Activated CD4-positive, alpha-beta T cell treated with anti-CD3 and anti-CD28 coated beads, Interleukin-2, Interleukin-6, amounts not matched to agents 100 ng/mL and 50 ng/mL, durations not matched to agents 16 hours and 8 hours (primary cell): Measurements from ENCODE around the gene KIAA1671.
"Not testable (repeated sequence)": the region's sequence is repeated elsewhere in the genome, so short reads cannot be mapped to it uniquely, and the experiment has no call there.

ENCODE experiments used
- DNase-seq: peaks from one replicate; pipeline ENCODE4 v3.0.0-alpha.2; 2020

The KIAA1671 gene

DNA sequence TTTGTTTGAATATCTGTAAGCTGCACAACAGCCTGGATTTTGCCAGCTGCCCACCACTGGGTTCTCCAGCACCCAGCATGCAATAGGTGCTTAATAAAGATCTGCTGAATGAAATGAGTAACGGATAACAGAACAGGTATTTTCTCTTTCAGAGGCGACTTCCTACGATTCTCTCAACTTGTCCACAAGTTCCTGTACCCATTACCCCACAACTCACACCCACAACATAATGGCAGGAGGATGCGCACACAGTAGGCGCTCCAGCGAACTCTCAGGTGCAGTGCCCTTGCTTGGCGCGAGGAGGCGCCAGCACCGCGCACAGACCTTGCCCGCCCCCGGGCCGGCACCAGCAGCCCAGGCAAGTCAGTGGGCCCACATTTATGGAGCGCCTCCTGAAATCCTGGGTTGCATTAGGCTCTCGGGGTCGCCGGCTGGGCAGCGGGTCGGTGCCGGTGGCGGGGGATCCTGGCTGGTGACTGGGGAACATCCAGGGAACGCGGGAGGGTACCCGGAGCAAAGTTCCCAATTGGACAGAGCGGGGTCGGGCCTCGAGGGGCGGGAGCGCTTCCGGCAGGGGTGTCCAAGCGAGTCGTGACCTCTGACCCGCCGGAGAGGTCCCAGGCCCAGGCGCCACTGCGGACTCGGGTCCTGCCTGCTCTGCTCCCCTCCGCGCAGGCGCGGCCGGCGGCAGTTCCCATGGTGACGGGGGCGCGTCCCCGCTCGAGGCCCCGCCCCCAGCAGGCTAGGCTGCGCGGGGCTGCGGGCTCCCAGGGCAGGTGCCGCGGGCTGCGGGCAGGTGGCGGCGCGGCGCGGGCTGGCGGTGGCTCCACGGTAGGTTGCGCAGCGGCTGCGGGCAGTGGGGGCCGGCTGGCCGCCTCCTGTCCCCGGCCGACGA is at the start of gene KIAA1671:
Gene KIAA1671, plus strand, starts transcription at position 775 of the 895 bp plus-strand sequence. CDS start 75,284 bp downstream, outside the sequence.
- peak; percentile 93 for DNase-seq

GRCh38 chr22:24905909-24906308 is 46.6 kb upstream of the KIAA1671 start:
- no peak for DNase-seq

DNA sequence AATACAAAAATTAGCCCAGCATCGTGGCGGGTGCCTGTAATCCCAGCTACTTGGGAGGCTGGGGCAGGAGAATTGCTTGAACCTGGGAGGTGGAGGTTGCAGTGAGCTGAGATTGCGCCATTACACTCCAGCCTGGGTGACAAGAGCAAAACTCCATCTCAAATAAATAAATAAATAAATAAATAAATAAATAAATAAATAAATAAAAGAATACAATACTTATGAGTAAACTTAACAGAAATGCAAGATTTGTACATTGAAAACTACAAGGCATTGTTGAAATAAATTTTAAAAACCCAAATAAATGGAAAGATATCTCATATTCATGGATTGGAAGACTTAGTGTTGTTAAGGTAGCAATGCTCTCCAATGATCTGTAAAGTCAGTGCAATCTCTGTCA is 45.4 kb upstream of the KIAA1671 start:
- DNase-seq: not testable (repeated sequence)

DNA sequence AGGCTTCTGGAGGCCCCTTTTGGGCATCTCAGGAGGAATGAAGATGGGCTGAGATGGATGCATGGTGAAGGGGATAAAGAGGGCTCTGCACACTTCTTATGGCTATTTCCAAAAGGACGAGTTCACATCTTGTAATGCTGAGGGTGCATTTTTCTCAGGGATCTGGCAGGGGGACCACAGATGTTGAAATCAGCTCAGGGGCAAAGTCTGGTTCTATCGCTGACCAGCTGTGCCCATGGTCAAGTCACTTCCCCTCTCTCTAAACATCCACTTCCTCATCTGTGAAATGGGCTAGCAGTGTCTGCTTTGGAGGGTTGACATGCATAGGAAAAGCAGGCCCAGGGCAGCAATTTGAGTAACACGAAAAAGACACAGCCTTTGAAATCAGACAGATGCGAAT is 32.5 kb upstream of the KIAA1671 start:
- DNase-seq: no peak

DNA sequence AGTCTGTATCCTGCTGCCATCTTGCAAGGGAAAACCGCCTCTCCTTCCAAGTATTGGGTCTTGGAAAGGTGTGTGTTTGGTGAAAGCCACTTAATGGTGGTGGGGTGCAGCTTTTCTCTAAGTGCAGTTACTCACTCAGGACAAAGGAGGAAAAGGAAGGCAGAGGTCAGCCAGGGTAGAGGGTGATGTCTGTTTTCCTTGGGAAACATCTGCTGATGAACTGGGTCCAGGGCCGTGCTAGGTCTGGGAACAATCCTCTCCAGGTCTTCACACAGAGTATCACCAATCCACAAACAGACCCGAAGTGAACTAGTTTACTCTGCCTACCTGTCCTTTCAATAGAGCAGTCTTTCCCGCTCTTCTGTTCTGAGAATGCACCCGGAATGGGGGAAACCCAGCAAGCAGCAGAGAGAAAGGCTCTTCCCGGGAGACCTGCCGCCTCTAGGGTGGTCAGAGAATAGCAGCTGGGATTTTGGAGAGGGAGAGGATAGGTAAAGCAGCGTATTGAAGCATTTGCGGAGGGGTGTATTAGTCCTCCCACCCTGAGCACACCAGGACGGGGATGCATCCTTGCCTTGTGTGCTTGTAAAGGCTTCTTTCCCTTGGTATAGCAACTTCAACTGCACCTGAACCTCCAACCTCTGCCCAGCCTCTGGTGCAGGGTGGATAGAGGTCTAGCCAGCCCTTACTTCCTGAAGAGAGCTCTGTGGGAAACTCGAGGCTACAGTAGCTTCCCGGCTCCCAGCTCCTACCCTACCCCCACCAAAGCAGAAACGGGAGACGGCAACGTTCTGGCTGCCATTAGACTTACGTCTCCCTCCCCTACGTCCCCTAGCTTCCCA is 26.7 kb upstream of the KIAA1671 start:
- DNase-seq: no peak

DNA sequence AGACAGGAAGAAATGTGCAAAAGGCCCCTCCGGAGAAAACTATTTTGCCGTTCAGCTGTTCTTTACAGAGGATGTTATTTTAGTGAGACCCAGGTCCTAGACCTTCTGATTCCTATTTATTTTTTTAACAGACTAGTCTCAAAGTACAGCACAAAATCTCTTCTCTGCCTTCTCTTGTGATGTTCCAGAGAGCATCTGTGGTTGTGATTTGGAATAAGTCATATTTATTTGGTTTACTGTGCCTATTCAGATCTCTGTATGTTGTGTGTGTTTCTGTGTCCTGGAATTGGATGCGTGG is 26.1 kb upstream of the KIAA1671 start:
- no peak for DNase-seq

GRCh38 chr22:24926849-24927579 is 25.5 kb upstream of the KIAA1671 start:
- no peak for DNase-seq

- no peak for DNase-seq
These were observed 24.2 kb upstream of the KIAA1671 start for GRCh38 chr22:24928322-24928721.

DNA sequence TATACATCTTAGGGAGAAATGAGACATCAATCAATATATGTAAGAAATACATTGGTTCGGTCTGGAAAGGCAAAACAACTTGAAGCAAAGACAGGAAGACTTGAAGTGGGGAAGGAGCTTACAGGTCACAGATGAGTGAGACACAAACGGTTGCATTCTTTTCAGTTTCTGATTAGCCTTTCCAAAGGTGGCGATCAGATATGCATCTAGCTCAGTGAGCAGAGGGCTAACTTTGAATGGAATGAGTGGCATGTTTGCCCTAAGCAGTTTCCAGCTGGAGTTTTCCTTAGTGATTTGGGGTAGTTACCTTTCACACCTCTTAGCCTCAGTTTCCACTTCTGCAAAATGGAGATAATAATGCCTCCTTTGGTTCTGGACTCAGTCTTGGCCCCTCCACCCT is 21.8 kb upstream of the KIAA1671 start:
- no peak for DNase-seq

DNA sequence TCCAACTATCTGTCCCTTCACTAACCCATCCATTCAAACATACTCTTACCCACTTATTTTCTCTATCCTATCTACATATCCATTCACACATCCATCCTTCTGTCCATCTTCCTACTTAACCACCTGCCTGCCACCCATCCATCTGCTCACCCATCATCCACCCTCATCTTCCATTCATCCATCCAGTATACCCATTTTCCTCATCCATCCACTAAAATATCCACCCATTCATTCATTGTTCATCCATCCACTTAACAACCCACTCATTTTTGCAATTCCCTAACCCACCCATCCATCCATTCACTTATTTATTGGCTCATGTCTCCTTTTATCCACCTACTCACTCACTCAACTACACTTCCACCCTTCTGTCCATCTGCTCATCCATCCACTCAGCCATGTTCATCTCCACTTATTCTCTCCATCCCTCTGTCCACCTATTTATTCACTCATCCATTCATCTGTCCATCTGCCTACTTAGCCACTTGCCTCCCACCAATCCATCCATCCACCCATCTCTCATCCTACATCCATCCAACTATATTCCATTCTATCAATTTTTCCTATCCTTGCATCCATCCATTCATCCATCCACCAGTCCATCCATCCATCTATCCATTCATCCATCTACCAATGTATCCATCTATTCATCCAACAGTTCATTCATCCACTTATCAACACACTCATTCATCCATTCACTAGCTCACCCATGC is 16.6 kb upstream of the KIAA1671 start:
- no peak for DNase-seq

DNA sequence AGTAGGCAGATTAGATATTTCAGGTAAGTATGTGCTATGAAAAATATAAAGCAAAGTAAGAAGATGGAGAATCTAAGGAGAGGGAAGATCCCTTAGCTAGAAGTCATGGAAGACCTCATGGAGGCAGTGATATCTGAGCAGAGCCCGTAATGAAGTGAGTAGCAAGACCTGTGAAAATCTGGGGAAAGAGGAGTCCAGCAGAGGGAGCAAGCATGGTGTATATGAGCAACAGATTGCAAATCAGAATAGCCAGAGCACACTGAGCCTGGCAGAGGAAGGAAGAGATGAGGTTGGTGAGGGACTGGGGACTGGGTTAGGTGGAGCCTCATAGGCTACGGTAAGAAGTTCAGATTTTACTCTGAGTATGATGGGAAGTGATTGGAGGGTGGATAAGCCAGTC is 15.4 kb upstream of the KIAA1671 start:
- peak; percentile 34 for DNase-seq

DNA sequence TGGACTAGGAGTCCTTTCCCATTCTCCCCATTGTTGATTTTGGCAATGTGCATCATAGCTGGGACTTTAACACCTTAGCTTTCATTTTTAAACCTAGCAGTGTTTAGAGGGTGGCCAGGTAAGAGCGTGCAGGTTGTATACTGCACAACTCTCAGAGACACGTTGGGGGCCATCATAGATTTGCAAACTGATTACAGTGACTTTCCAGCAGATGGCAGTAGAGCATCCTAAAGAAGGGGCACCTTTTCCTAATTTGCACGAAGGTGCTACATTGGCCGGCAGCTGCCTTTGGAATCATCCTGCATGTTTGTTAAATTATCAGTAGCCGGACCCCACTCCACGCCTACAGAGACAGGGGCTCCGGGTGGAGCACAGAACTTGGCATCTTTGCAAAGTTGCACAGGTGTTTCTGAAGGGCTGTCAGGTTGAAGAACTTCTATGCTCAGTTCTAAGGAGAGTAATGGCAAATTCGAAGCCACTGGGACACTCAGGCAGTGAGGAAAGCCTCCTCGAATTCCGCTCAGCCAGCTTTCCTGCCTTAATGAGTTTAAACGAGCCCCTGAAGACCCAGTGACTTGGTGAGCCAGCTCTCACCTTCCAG is 13.7 kb upstream of the KIAA1671 start:
- DNase-seq: peak; percentile 74

DNA sequence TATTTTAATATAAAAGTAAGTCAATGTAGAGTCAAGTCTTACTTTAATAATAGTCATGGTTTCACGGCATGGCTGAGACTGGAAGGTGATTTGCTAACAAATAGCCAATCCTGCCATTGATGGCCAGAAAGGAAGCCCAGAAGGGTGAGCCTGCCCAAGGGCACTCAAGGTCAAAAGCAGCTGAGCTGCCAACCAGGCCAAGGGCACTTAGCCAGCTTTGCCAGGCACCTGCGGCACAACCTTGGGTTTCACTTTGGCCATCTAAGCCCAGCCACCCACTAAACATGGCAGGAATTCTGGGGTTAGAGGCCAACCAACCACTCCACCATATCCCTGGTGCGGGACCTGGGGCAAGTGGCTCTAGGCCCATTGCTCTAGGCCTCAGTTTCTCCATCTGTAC is 10.2 kb upstream of the KIAA1671 start:
- DNase-seq: no peak

DNA sequence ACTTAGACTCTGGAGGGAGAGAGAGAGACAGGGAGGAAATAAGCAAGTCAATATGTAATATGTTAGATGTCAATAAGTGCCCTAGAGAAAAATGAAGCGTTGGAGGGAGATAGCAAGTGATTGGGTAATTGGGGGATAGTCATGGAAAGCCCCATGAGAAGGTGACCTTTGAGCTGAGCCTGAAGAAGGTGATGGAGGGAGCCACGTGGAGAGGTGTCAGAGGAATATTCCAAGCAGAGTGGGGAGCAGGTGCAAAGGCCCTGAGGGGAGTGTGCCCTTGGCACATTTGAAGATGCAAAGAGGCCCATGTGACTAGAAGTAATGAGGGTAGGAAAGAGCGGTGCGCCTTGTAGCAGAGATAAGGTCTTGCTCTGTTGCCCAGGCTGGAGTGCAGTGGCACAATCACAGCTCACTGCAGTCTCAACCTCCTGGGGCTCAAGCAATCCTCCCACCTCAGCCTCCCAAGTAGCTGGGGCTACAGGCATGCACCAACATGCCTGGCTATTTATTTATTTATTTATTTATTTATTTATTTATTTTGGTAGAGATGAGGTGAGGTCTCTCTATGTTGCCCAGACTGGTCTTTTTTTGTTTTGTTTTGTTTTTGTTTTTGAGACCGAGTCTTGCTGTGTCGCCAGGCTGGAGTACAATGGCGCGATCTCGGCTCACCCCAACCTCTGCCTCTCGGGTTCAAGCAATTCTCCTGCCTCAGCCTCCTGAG is 8.1 kb upstream of the KIAA1671 start:
- DNase-seq: no peak

- DNase-seq: no peak
These were observed 7.1 kb upstream of the KIAA1671 start for GRCh38 chr22:24945430-24945829.

DNA sequence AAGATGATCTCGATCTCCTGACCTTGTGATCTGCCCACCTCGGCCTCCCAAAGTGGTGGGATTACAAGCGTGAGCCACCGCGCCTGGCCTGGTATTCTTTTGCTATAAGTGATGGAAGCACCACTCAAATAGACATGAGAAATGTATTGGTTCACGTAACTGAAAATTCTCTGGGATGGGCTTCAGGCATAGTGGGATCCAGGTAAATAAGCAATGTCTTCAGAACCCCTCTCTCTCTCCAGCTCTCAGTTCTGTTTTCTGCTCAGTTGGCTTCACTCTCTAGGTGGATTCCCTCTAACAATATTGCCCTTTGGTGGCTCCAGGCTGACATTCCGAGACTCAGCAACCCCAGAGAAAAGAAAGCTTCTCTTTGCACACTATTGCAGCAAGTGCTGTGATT is 5.1 kb upstream of the KIAA1671 start:
- DNase-seq: no peak

DNA sequence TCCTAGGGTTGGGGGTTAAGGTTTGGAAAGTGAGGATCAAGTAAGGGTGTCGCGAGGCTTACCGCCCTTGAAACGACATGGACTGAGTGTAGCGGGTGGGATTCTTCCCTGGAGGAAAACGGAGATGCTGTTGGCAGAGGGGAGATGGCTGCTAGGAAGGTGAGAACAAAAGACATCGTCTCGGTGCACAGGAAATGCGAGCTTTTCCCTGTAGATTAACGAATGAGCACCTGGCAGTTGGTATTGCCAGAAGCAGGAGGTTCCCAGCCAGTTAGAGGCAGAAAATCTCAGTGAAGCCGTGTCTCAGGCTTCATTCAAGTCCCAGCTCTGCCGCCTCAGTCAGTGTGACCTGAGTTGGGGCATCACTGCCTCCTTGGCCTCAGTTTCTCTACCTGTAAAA is 4.6 kb upstream of the KIAA1671 start:
- no peak for DNase-seq

- DNase-seq: no peak
These were observed 3.9 kb upstream of the KIAA1671 start for GRCh38 chr22:24948356-24949202.

DNA sequence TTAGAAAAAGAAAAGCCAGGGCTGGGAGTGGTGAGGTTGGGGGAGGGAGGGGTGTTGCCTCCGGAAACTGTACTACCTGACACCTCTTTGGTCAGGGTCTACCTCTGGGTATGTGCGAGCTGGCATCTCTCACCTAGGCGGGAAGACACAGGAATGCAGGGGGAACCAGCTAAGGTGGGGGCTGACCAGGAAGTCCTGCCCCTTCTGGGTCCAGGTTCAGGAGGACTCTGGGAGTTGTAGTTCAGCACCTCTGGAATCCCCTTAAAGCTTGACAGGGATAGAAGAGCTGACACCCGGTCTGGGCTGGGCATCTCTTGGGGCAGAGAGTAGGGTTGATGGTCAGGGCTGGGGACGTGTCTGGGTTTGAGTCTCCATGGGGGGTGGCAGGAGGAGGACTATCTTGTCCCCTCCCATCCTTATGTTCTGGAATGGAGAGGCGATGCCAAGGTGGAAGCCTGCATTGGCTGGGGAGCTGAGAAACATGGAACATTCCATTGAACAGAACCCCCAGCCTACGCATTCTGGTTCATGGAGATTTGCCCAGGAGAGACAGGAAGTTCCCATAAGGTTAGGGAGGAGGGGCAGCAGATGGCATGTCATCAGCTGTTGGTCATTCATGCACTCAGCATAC is 2.1 kb upstream of the KIAA1671 start:
- no peak for DNase-seq

DNA sequence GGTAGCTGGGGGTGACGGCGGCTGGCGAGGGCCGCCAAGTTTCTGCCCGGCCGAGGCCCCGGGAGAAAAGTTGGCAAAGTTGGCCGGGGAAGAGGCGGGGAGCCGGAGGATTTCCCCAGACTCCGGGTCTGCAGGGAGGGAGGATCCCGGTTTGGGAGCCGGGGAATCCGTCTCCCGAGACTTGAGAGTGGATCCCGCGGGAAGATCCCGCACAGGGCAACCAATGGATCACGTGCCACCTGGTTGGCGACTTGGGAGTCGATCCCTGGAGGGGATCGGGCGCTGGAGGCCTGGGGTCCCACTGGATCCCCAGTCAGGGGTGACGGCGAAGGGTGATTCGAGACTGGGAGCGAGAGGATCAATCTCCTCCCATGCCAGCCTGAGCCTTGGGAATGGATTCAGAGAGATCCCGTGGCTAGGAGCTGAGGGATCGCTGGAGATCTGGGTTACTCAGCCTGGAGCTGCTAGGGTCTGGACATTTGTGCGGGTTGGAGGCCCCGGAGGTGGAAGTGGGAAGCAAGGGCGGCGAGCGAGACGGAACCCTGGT is 394 bp downstream of the KIAA1671 start:
- DNase-seq: no peak
